SKM-1 treated with dmso at 0.1 percent for 144 hours (cell line): ENCODE data around the gene CDH4.
"Not testable (repeated sequence)": the region's sequence is repeated elsewhere in the genome, so short reads cannot be mapped to it uniquely, and the experiment has no call there.

Source experiments
- DNase-seq: peaks from one replicate; lab custom pipeline; 2025; ENCODE audit not compliant: unreplicated experiment; lab: John Stamatoyannopoulos, UW

CDH4 gene

DNA sequence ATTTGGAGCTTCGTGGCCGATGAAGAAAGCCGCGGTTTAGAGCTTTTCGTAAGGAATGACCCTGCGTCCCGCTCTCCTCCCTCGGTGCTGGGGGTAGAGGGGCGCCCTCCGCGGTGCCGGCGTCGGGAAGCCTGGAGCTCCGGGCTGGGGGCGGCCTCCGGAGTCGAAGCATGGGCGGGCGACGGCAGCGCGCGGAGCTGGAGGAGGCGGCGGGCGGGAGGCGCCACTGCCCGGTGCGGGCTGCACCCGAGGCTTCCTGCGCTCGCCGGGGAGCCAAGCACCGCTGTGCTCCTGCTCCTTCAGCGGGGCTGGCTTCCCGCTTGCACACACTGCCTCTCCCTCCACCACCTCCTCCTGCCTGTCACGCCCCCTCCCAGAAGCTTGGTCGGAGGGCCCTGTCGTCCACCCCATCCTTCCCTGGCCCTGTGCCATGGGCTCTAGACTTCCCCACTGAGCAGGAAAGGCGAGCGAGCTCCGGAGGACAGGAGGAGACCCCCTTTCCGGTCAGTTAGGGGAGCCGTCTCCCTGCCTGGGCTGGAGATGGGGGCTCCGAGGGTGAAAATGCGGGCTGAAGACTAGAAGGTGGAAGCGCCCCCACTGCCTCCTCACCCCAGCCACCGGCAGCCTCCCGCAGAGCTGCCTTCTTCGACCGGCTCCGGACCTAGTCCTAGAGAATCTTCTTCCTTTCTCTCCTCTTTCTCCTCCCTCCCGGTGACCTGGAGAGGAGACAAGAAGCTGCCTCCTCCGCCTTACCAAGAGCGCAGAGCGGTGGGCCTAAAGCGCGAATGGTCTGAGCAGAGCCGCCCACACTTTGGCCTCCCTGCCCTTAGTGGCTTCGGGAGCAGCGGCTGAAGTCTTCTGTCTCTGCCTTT is 1.8 kb downstream of the CDH4 start:
- DNase-seq = no peak

DNA sequence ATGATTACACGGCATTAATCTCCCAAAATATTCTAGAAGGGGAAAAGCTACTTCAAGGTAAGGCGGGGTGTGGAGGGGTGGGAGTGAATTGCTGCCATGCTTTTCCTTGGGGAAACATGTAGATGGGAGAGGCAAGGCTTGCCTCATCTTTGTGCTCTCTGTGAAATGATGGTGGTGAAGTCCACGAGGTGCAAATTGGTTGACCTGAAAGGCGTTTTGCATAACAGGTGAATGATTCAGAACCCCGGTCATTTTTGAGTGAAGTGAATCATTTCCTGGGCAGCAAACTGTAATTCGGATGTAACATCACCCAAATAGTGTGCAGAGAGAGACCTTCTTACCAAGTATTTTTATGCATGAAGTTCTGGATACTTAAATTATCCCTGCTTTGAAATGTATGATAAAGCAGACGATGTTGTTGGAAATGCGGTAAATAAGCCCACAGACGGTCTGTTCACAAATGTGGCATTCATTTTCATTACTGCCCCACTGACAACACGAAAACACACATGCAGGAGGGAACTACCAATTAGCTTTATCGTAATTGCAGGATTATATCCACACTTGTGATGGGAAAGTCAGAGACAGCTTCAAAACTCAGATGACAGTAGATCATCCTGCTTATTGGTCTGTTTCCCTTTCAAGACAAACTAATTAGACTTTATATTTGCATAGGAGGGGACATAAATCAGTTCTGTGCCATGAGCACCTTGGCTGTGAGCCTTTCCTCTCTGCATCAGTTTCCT is 3.0 kb downstream of the CDH4 start:
- DNase-seq = no peak

- DNase-seq = no peak
Observed at GRCh38 chr20:61256365-61256764, 4.3 kb downstream of the CDH4 start.

- no peak for DNase-seq
Observed at GRCh38 chr20:61256824-61257223, 4.8 kb downstream of the CDH4 start.

GRCh38 chr20:61257611-61258010 is 5.5 kb downstream of the CDH4 start:
- DNase-seq = no peak

- DNase-seq = no peak
Observed at GRCh38 chr20:61259741-61260140, 7.7 kb downstream of the CDH4 start.

- no peak for DNase-seq
Observed at GRCh38 chr20:61260905-61261304, 8.8 kb downstream of the CDH4 start.

DNA sequence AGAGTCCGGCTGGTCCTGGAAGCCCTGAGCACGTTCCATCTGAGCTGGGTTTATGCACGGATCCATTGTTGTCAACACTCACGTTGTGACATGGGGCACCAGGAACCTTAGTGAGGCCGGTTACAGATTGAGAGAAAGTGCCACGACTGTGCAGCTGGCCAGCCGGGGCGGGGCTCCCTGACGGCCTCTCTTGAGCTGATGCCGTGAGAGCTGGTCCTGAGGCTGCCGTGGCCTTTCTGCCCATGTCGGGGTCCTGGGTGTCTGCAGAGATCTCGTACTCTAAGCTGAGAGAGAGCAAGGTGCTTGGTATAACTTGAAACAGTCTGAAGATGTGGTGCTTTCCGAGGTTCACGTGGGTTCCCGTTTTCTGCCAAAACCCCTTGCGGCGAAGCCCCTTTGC is 10.0 kb downstream of the CDH4 start:
- DNase-seq = no peak

DNA sequence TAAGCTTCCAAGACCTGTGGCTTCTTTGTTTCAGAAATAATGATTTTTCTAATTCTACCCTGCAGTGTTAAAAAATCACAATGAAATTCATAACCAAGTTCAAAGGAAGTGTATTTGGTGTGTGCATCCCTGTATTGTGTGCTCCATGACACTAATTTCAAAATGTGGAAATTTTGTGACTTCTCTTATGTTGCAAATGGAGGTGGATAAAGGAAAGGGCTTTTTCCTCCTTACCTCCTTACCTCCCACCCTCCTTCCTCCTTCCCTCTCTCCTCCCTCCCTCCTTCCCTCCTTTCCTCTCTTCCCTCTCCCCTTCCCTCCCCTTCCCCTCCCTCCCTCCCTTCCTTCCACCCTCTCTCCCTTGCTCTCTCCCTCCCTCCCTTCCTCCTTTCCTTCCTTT is 10.5 kb downstream of the CDH4 start:
- DNase-seq = no peak

DNA sequence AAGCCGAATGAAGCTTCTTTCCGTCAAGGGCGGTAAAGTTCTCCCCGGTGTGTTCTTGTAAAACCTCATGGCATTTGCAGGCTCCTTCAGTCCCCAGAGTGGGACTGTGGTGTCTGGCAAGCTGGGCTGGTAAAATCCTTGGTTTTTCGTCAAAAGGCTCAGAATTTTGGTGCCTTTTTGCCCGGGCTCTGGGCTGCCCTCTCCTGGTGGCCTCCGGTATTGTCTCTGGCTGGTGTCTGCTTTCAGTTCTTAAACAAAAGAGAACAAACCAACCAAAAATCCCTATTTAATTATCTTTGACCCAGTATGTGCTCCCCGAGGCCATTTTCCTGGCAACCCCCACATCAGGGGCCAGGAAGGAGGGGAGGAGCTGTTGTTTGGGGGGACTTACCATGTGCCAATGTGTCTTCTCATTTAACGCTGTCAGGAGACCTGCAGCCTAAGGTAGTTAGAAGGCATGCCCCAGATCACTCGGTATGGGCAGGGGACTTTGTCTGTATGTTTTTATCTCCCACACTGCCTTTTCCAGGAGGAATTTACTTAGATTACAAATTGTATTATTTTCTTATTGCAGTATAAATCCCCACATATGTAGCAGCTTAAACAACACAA is 11.1 kb downstream of the CDH4 start:
- no peak for DNase-seq

GRCh38 chr20:61263938-61264337 is 11.9 kb downstream of the CDH4 start:
- DNase-seq = no peak

- DNase-seq = no peak
Observed at GRCh38 chr20:61267241-61267640, 15.2 kb downstream of the CDH4 start.

- no peak for DNase-seq
Observed at GRCh38 chr20:61268024-61268423, 16.0 kb downstream of the CDH4 start.

GRCh38 chr20:61271312-61272231 is 19.5 kb downstream of the CDH4 start:
- no peak for DNase-seq

DNA sequence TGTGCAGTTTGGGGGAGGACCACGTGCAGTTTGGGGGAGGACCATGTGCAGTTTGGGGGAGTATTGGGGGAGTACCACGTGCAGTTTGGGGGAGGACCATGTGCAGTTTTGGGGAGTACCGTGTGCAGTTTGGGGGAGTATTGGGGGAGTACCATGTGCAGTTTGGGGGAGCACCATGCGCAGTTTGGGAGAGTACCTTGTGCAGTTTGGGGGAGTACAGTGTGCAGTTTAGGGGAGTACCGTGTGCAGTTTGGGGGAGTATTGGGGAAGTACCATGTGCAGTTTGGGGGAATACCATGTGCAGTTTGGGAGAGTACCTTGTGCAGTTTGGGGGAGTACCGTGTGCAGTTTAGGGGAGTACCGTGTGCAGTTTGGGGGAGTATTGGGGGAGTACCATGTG is 21.0 kb downstream of the CDH4 start:
- not testable (repeated sequence) for DNase-seq

DNA sequence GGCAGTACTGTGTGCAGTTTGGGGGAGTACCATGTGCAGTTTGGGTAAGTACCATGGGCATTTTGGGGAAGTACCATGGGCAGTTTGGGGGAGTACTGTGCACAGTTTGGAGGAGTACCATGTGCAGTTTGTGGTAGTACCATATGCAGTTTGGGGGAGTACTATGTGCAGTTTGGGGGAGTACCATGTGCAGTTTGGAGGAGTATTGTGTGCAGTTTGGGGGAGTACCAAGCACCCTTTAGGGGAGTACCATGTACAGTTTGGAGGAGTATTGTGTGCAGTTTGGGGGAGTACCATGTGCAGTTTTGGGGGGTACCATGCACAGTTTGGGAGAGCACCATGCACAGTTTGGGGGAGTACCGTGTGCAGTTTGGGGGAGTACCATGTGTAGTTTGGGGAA is 21.6 kb downstream of the CDH4 start:
- DNase-seq = not testable (repeated sequence)

DNA sequence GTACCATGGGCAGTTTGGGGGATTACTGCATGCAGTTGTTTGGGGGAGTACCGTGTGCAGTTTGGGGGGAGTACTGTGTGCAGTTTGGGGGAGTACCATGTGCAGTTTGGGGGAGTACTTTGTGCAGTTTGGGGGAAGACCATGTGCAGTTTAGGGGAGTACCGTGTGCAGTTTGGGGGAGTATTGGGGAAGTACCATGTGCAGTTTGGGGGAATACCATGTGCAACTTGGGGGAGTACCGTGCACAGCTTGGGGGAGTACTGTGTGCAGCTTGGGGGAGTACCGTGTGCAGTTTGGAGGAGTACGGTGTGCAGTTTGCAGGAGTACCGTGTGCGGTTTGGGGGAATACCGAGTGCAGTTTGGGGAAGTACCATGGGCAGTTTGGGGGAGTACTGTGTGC is 22.3 kb downstream of the CDH4 start:
- no peak for DNase-seq

GRCh38 chr20:61278296-61278695 is 26.2 kb downstream of the CDH4 start:
- DNase-seq = no peak

DNA sequence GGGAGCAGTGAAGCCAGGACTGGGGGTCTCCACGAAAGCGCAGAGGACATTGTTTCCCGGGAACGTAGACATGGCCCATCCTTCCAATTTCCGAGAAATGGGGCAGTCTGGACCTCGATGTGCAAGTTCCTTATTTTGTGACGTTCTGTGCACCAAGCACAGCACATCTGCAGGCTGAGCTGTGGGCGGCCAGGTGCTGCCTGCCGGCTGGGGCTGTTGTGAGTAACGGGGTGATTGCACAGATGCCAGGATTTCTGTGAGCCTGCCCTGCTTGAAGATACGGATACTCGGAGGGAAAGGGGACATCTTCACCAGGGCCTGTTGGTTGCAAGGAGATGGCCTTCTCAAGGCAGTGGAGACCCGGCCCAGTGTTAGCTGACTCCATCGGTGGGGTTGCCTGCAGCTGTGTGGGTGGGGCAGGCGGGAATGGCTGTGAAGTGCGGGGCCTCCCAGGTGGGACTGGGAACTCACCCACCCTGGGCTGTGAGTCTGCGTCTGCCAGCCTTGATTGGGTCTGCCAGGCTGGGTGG is 27.6 kb downstream of the CDH4 start:
- no peak for DNase-seq

DNA sequence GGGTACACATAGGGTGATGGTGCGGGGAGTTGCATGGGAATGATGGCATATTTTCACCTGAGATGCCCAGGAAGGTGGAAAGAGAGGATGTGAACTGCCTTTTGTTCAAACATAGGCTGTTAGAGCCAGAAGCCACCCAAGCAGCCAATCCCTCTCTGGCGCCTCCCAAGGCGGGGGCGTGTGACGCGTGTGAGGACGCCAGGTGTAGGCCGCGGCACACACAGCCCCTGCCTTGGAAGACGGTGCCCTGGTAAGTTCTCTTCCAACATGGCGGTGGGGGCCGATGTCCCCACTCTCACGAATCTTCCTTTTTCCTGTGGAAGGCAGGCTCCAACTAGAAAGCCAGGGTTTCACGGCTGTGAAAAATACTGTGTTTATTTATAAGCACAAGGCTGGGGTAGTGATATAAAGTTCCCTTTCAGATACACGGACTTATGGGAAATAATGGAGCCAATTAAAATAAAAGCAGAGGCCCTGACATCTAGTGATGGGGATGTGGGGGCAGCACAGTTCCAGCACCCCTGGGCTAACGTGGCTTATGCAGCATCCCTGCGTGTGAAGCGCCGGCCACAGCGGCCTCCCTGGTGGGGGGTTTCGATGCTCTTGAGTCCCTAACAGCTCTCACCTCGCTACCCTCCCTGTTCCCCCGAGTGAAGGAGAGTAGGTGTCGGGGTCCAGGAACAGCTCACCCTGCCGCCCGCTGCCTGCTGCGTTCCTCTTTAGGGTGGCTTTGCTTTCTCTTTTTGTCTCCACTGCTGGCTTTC is 28.3 kb downstream of the CDH4 start:
- no peak for DNase-seq
